OCI-LY1 (cell line): ENCODE measurements around the gene PAPPA.

Experiments
- H2AFZ ChIP-seq: fragments of 200-600 bp; sonication (generic), shearing (Covaris generic); 2 replicates; pipeline ENCODE4 v1.6.0; 2014; ENCODE audit warnings: antibody characterized with exemption, mild to moderate bottlenecking, low read length
- H3F3A ChIP-seq: fragments of 200-600 bp; sonication (generic), shearing (Covaris generic); 2 replicates; pipeline ENCODE4 v1.6.0; 2014; ENCODE audit warnings: mild to moderate bottlenecking, antibody characterized with exemption, low read length, moderate library complexity; ENCODE audit not compliant: insufficient read depth
- H3K27ac ChIP-seq: fragments of 200-600 bp; sonication (generic); 2 replicates; pipeline ENCODE4 v1.5.1; 2014; ENCODE audit warnings: low read length, mixed run types, mild to moderate bottlenecking, low read depth; ENCODE audit not compliant: poor library complexity, severe bottlenecking
- H3K27me3 ChIP-seq: fragments of 200-600 bp; sonication (generic); 2 replicates; pipeline ENCODE4 v1.6.0; 2014; ENCODE audit warnings: antibody characterized with exemption, mild to moderate bottlenecking, low read length, moderate library complexity; ENCODE audit not compliant: insufficient read depth
- H3K36me3 ChIP-seq: fragments of 200-600 bp; sonication (generic); 2 replicates; pipeline ENCODE4 v1.6.1; 2014; ENCODE audit warnings: mild to moderate bottlenecking, antibody characterized with exemption, low read length, moderate library complexity, mixed read lengths; ENCODE audit not compliant: insufficient read depth
- H3K4me1 ChIP-seq: fragments of 200-600 bp; sonication (generic); 2 replicates; pipeline ENCODE4 v1.5.1; 2014; ENCODE audit warnings: mild to moderate bottlenecking, low read length, moderate library complexity; ENCODE audit not compliant: insufficient read depth, severe bottlenecking
- H3K4me2 ChIP-seq: fragments of 200-600 bp; sonication (generic), shearing (Covaris generic); 2 replicates; pipeline ENCODE4 v1.6.1; 2014; ENCODE audit warnings: low read length
- H3K4me3 ChIP-seq: fragments of 200-600 bp; sonication (generic); 2 replicates; pipeline ENCODE4 v1.5.1; 2014; ENCODE audit warnings: low read length, low read depth, mild to moderate bottlenecking, mixed read lengths; ENCODE audit not compliant: poor library complexity, severe bottlenecking
- H3K79me2 ChIP-seq: fragments of 200-600 bp; shearing (Covaris generic); 2 replicates; pipeline ENCODE4 v1.6.1; 2016; ENCODE audit warnings: mixed run types, low read length, mixed read lengths; ENCODE audit not compliant: insufficient read depth
- H3K9ac ChIP-seq: fragments of 200-600 bp; sonication (generic), shearing (Covaris generic); 2 replicates; pipeline ENCODE4 v1.6.1; 2014; ENCODE audit warnings: mild to moderate bottlenecking, low read length, mixed read lengths
- H3K9me2 ChIP-seq: fragments of 200-600 bp; sonication (generic), shearing (Covaris generic); 2 replicates; pipeline ENCODE4 v1.6.1; 2014; ENCODE audit warnings: low read depth, mild to moderate bottlenecking, low read length, mixed read lengths
- H3K9me3 ChIP-seq: fragments of 200-600 bp; shearing (Covaris generic); 2 replicates; pipeline ENCODE4 v1.6.1; 2014; ENCODE audit warnings: low read length, mixed read lengths
- H4K20me1 ChIP-seq: fragments of 200-600 bp; sonication (generic), shearing (Covaris generic); 2 replicates; pipeline ENCODE4 v1.6.0; 2016; ENCODE audit warnings: mild to moderate bottlenecking, low read length; ENCODE audit not compliant: insufficient read depth
- CTCF ChIP-seq: fragments of 200-600 bp; sonication (generic), shearing (Covaris generic); IDR thresholded peaks from 2 replicates; pipeline ENCODE4 v1.5.1; 2017; ENCODE audit warnings: mild to moderate bottlenecking, antibody characterized with exemption, low read length, moderate library complexity, mixed read lengths
- EZH2 ChIP-seq: fragments of 200-600 bp; sonication (generic), shearing (Covaris generic); IDR thresholded peaks from 2 replicates; pipeline ENCODE4 v1.8.0; 2017; ENCODE audit warnings: borderline replicate concordance, mixed run types, mild to moderate bottlenecking, antibody characterized with exemption, low read length, moderate library complexity, mixed read lengths

PAPPA gene

DNA sequence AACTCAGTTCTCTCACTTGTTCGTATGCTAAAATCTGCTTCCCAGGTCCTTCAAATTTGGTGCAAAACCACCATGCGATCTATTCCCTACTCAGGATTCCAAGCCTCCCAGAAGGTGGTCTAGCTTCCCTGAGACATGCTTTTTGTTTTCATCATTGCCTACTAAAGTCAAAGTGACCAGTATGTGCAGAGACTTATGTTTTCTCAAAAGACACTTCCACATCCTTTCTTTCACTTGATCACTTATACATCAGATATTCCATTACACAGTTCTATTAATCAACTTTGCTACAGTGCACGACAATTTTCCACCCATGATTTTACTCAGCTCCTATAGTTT is 242.1 kb downstream of the PAPPA start:
- TF ChIP-seq EZH2 (no peak), CTCF (no peak)
- Histone ChIP-seq H3K9me3 (no peaks in the 10 kb centered on the region), H3K9ac (no peak overlapping the region), H3K4me3 (no peak overlapping the region), H3K27me3 (no peaks in the 10 kb centered on the region), H3K36me3 (no peaks in the 10 kb centered on the region), H3K27ac (no peak overlapping the region), H3F3A (no peaks in the 10 kb centered on the region), H4K20me1 (no peaks in the 10 kb centered on the region), H3K9me2 (no peaks in the 10 kb centered on the region), H3K4me1 (no peaks in the 10 kb centered on the region), H3K4me2 (no peak overlapping the region), H2AFZ (no peak overlapping the region), H3K79me2 (no peaks in the 10 kb centered on the region)

GRCh38 chr9:116403171-116403570 is 249.6 kb downstream of the PAPPA start:
- no peaks in the 10 kb centered on the region for H4K20me1 ChIP-seq
- no peak overlapping the region for H3K27ac ChIP-seq

DNA sequence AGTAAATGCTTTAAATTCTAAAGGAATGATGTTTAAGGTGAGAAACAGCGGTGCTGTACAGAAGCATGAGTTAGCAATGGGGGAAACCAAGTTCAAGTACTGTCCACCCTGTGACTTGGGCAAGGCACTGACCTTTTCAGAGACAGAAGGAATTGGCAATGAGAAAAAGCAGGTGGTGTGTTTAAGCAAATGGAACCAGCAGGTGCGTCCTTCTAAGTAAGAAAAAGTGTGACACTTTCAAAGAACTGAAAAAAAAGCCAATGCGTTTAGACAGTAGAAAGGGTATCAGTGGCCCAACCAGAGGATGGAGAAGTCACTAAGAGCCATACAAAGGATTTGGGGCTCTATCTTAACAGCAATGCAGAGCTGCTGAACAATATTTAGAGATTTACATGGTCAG is 250.6 kb downstream of the PAPPA start:
- H3K27ac ChIP-seq, result no peak overlapping the region
- H2AFZ ChIP-seq, result no peak overlapping the region
- TF ChIP-seq CTCF (no peak), EZH2 (no peak)
- H3K79me2 ChIP-seq, result no peaks in the 10 kb centered on the region
- no peaks in the 10 kb centered on the region for H3K4me1 ChIP-seq
- no peak overlapping the region for H3K4me2 ChIP-seq
- no peaks in the 10 kb centered on the region for H3F3A ChIP-seq
- no peaks in the 10 kb centered on the region for H4K20me1 ChIP-seq
- no peaks in the 10 kb centered on the region for H3K36me3 ChIP-seq
- no peak overlapping the region for H3K9ac ChIP-seq
- no peak overlapping the region for H3K4me3 ChIP-seq
- H3K9me3 ChIP-seq, result no peaks in the 10 kb centered on the region
- H3K27me3 ChIP-seq, result no peaks in the 10 kb centered on the region
- no peaks in the 10 kb centered on the region for H3K9me2 ChIP-seq

More at GRCh38 chr9:116403171-116403570, 249.6 kb downstream of the PAPPA start:
- no peaks in the 10 kb centered on the region for H3K4me1 ChIP-seq
- no peaks in the 10 kb centered on the region for H3K9me3 ChIP-seq
- H3F3A ChIP-seq, result no peaks in the 10 kb centered on the region
- no peaks in the 10 kb centered on the region for H3K79me2 ChIP-seq
- no peak overlapping the region for H3K4me2 ChIP-seq
- TF ChIP-seq CTCF, result no peak
- no peak for TF ChIP-seq EZH2
- H2AFZ ChIP-seq, result no peak overlapping the region
- H3K9me2 ChIP-seq, result no peaks in the 10 kb centered on the region
- no peaks in the 10 kb centered on the region for H3K36me3 ChIP-seq
- H3K27me3 ChIP-seq, result no peaks in the 10 kb centered on the region
- H3K9ac ChIP-seq, result no peak overlapping the region
- H3K4me3 ChIP-seq, result no peak overlapping the region
